Activated CD4-positive, alpha-beta T cell treated with anti-CD3 and anti-CD28 coated beads for 48 hours (primary cell): ENCODE results near the gene NLGN4X.

Source experiments
- DNase-seq: peaks from one replicate; pipeline ENCODE4 v3.0.0-alpha.2; 2020

Gene NLGN4X

DNA sequence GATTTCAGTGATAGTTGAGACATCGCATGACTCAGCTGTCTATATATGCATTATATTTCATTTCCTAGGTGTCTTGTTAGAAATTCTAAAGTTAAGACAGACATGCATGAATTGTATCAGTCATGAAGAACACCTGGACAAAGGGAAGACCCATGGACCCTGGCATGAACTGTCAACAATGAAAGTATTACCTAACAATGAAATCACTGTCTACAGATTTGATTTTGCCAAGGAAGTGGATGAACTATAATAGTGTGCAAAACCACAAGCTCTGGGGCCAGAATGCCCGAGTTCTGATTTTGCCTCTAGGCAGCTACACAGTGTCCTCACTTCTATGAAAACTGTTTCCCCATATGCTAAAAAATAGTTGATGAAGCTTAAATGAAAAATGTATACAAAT lies 386.1 kb downstream of the NLGN4X start:
- DNase-seq = no peak
